ENCODE measurements around the gene TEX2. TPM values are rescaled to one million over a fixed set of nuclear protein-coding genes. Genes with fewer than 3 reads are reported as not detected.
A peak's percentile ranks its signal among the peaks of the same experiment; 100 is the strongest.

The TEX2 gene, protein sequence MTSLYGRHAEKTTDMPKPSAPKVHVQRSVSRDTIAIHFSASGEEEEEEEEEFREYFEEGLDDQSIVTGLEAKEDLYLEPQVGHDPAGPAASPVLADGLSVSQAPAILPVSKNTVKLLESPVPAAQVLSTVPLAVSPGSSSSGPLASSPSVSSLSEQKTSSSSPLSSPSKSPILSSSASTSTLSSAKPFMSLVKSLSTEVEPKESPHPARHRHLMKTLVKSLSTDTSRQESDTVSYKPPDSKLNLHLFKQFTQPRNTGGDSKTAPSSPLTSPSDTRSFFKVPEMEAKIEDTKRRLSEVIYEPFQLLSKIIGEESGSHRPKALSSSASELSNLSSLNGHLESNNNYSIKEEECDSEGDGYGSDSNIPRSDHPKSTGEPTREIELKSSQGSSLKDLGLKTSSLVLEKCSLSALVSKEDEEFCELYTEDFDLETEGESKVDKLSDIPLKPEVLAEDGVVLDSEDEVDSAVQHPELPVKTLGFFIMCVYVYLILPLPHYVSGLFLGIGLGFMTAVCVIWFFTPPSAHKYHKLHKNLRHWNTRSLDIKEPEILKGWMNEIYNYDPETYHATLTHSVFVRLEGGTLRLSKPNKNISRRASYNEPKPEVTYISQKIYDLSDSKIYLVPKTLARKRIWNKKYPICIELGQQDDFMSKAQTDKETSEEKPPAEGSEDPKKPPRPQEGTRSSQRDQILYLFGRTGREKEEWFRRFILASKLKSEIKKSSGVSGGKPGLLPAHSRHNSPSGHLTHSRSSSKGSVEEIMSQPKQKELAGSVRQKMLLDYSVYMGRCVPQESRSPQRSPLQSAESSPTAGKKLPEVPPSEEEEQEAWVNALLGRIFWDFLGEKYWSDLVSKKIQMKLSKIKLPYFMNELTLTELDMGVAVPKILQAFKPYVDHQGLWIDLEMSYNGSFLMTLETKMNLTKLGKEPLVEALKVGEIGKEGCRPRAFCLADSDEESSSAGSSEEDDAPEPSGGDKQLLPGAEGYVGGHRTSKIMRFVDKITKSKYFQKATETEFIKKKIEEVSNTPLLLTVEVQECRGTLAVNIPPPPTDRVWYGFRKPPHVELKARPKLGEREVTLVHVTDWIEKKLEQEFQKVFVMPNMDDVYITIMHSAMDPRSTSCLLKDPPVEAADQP
- 13.0 TPM for polyA plus RNA-seq (2012; ENCODE audit: insufficient read depth, insufficient read length, low read depth)

DNA sequence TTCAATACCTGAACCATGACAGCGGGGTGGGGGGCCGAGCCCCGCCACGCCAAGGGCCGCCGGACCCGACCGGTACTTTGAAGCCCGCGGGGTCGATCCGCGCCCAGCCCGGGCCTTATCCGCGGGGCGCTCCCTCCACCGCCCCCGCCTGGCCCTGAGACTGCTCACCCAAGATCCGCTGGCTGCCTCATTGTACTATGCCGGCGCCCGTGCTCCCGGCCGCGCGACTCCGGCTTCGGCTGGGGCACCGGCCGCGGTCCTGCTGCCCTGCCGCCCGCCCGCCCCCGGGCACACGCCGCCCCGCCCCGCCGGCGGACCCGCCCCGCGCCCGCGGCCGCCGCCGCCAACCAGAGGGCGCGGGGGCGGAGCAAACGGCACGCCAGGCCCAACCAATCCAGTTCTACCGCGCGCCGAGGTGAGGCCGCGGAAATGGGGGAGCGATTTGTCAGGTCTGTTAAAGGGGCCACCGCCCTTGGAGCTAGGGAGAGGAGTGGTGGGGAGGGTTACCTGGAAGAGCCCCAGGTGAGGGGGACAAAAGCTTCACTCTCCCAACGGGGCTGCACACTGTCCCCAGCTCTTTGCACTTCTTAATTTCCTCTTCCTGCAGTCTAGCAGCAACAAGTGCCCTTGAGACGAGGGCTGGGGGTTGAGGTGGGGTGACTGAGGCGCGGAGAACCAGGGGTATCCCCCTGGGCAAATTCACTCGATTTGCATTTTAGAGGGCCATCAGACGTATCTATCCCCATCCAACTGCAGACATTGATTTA is at the start of gene TEX2:
TEX2 (minus strand) TSS at position 261 of the 767 bp plus-strand sequence. CDS start 49,043 bp downstream, outside the sequence.
- H3K9me3 ChIP-seq, result no peaks in the 10 kb centered on the region
- H3K27me3 ChIP-seq, result no peaks in the 10 kb centered on the region
- peak within 1 kb of the TSS; percentile 68 for H3K4me3 ChIP-seq (ENCODE audit: low read depth, low read length)
- H3K36me3 ChIP-seq, result no peaks in the 10 kb centered on the region
- TF ChIP-seq CTCF (IDR thresholded peaks at IDR 0.05; ENCODE audit: low read depth, low read length), result no peak
- DNase-seq, result peak; percentile 90
- H3K4me1 ChIP-seq, result peaks cover 6% of the 10 kb centered on the region; the same call in 1 of the 2 replicates

- H3K36me3 ChIP-seq, result no peaks in the 10 kb centered on the region
- no peaks in the 10 kb centered on the region for H3K27me3 ChIP-seq
- DNase-seq, result peak; percentile 43
- TF ChIP-seq CTCF (IDR thresholded peaks at IDR 0.05; ENCODE audit: low read depth, low read length), result no peak
- H3K4me1 ChIP-seq, result peaks cover 4% of the 10 kb centered on the region; the same call in 1 of the 2 replicates
- H3K9me3 ChIP-seq, result no peaks in the 10 kb centered on the region
- H3K4me3 ChIP-seq (ENCODE audit: low read depth, low read length), result no peak overlapping the region
Observed at GRCh38 chr17:64309710-64310109, 46.6 kb upstream of the TEX2 start.

DNA sequence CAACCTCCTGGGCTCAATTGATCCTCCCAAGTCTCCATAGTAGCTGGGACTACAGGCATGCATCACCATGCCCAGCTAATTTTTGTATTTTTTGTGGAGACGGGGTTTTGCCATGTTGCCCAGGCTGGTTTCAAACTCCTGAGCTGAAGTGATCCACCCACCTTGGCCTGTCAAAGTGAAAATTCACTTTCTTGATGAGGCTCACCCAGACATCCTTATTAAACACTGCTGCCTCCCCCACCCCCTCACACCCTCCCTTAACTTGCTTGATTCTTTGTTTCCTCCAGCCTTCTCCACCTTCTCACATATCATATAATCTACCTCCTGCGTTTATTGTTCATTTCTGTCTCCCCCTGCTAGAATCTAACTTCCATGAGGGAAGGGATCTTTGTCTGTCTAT is 46.0 kb upstream of the TEX2 start:
- no peaks in the 10 kb centered on the region for H3K27me3 ChIP-seq
- no peak for DNase-seq
- TF ChIP-seq CTCF (IDR thresholded peaks at IDR 0.05; ENCODE audit: low read depth, low read length), result no peak
- no peaks in the 10 kb centered on the region for H3K36me3 ChIP-seq
- no peak overlapping the region for H3K4me3 ChIP-seq (ENCODE audit: low read depth, low read length)
- H3K4me1 ChIP-seq, result peaks cover 4% of the 10 kb centered on the region; the same call in 1 of the 2 replicates
- H3K9me3 ChIP-seq, result no peaks in the 10 kb centered on the region

- TF ChIP-seq CTCF (IDR thresholded peaks at IDR 0.05; ENCODE audit: low read depth, low read length), result peak; percentile 86
- Histone ChIP-seq H3K9me3 (no peaks in the 10 kb centered on the region), H3K36me3 (no peaks in the 10 kb centered on the region), H3K27me3 (no peaks in the 10 kb centered on the region), H3K4me1 (peaks cover 4% of the 10 kb centered on the region; the same call in 1 of the 2 replicates), H3K4me3 (ENCODE audit: low read depth, low read length) (no peak overlapping the region)
- peak; percentile 66 for DNase-seq
Observed at GRCh38 chr17:64306850-64307463, 43.9 kb upstream of the TEX2 start.

- H3K36me3 ChIP-seq, result no peaks in the 10 kb centered on the region
- H3K4me3 ChIP-seq (ENCODE audit: low read depth, low read length), result no peak overlapping the region
- DNase-seq, result no peak
- no peaks in the 10 kb centered on the region for H3K9me3 ChIP-seq
- no peak for TF ChIP-seq CTCF (IDR thresholded peaks at IDR 0.05; ENCODE audit: low read depth, low read length)
- H3K4me1 ChIP-seq, result no peaks in the 10 kb centered on the region
- no peaks in the 10 kb centered on the region for H3K27me3 ChIP-seq
Observed at GRCh38 chr17:64304551-64304950, 41.5 kb upstream of the TEX2 start.
